HCT116 (cell line): Measurements from ENCODE around the gene PACRG. TPM values are rescaled to one million over a fixed set of nuclear protein-coding genes. Genes with fewer than 3 reads are reported as not detected.

Experiments used
- ATAC-seq: fragments of 200-7000 bp; cut with Tn5 transposase; 2 replicates; pipeline ENCODE4 v1.9.1; 2020; ENCODE audit warnings: mild to moderate bottlenecking, moderate library complexity
- BruUV-seq: library from RNA; stranded (reverse); fragments of 400-500 nt; replicated peaks from 2 replicates; lab custom pipeline; 2021; lab: Mats Ljungman, UMichigan
- CTCF ChIA-PET: fragments of 300-600 bp; sonication (Branson Sonifier 250); formaldehyde crosslinking; loops from one replicate; lab custom pipeline; 2021; ENCODE audit warnings: antibody characterized with exemption; lab: Charles Lee
- POLR2A ChIA-PET: fragments of 300-600, 350-600 bp; sonication (Branson Sonifier 250); formaldehyde crosslinking; loops from one replicate; lab custom pipeline; 2021; ENCODE audit warnings: antibody characterized with exemption; lab: Charles Lee
- RAD21 ChIA-PET, 2 experiments: fragments of 300-600 bp; sonication (Branson Sonifier 250); formaldehyde crosslinking; loops; one replicate each; lab custom pipeline; 2023; ENCODE audit warnings: low total read pairs in 2 of 2; ENCODE audit not compliant: uncharacterized antibody in 2 of 2, unreplicated experiment in 2 of 2, low non-redundant PET in 1 of 2; lab: Charles Lee
- DNase-seq: peaks from one replicate; pipeline ENCODE4 v3.0.0-alpha.2; 2010; ENCODE audit warnings: low read depth, low spot score
- H2AFZ ChIP-seq: fragments of 200-600 bp; shearing (Covaris generic), sonication (generic); 2 replicates; pipeline ENCODE4 v1.6.1; 2017; ENCODE audit warnings: low read depth, mixed run types, mixed read lengths, antibody characterized with exemption, low read length; ENCODE audit not compliant: poor library complexity, severe bottlenecking
- H3K27ac ChIP-seq: 2 replicates; pipeline ENCODE4 v1.5.1; 2012; ENCODE audit warnings: low read depth, low read length
- H3K27me3 ChIP-seq: fragments of 200-600 bp; sonication (generic); 2 replicates; pipeline ENCODE4 v1.6.1; 2016; ENCODE audit warnings: mixed run types, low read length, mixed read lengths; ENCODE audit not compliant: insufficient read depth
- H3K36me3 ChIP-seq, 2 experiments: fragments of 200-500 bp in 1 of 2; fragments of 200-600 bp in 1 of 2; sonication (Bioruptor generic) in 1 of 2; sonication (generic) in 1 of 2; 2 replicates each; pipeline versions ENCODE4 v1.5.1 to v1.6.1; 2014 to 2016; ENCODE audit warnings: low read length in 2 of 2, inconsistent platforms in 1 of 2, mixed read lengths in 1 of 2, mixed run types in 1 of 2; ENCODE audit not compliant: insufficient read depth in 2 of 2, control insufficient read depth in 1 of 2
- H3K4me1 ChIP-seq, 2 experiments: fragments of 200-600 bp in 1 of 2; sonication (generic) in 1 of 2; 2 replicates each; pipeline versions ENCODE4 v1.5.1 to v1.6.1; 2012 to 2017; ENCODE audit warnings: low read length in 2 of 2, inconsistent platforms in 1 of 2, mild to moderate bottlenecking in 1 of 2, mixed read lengths in 1 of 2, mixed run types in 1 of 2, moderate library complexity in 1 of 2; ENCODE audit not compliant: insufficient read depth in 2 of 2, control insufficient read depth in 1 of 2
- H3K4me2 ChIP-seq: fragments of 200-600 bp; sonication (generic); 2 replicates; pipeline ENCODE4 v1.6.1; 2017; ENCODE audit warnings: mixed run types, low read length, mixed read lengths
- H3K4me3 ChIP-seq, 2 experiments: fragments of 200-600 bp in 1 of 2; sonication (generic) in 1 of 2; replicated peaks in 1 of 2; 2 replicates each; pipeline ENCODE4 v1.5.1; 2011 to 2016; ENCODE audit warnings: low read length in 2 of 2, control low read depth in 1 of 2, low read depth in 1 of 2, mild to moderate bottlenecking in 1 of 2, mixed read lengths in 1 of 2, mixed run types in 1 of 2
- H3K79me2 ChIP-seq: fragments of 200-600 bp; sonication (generic); 2 replicates; pipeline ENCODE4 v1.6.1; 2017; ENCODE audit warnings: mild to moderate bottlenecking, mixed run types, low read length, moderate library complexity, mixed read lengths; ENCODE audit not compliant: insufficient read depth
- H3K9ac ChIP-seq: fragments of 200-600 bp; sonication (generic); 2 replicates; pipeline ENCODE4 v1.6.1; 2016; ENCODE audit warnings: low read length, mixed read lengths
- H3K9me2 ChIP-seq: fragments of 200-600 bp; sonication (generic), shearing (Covaris generic); 2 replicates; pipeline ENCODE4 v1.6.1; 2017; ENCODE audit warnings: mixed run types, mild to moderate bottlenecking, moderate library complexity; ENCODE audit not compliant: insufficient read depth
- H3K9me3 ChIP-seq, 2 experiments: fragments of 200-500 bp in 1 of 2; fragments of 200-600 bp in 1 of 2; sonication (Bioruptor generic) in 1 of 2; sonication (generic) in 1 of 2; 2 replicates each; pipeline ENCODE4 v1.6.1; 2014 to 2017; ENCODE audit warnings: low read length in 2 of 2, mixed read lengths in 2 of 2, inconsistent platforms in 1 of 2, low read depth in 1 of 2, mild to moderate bottlenecking in 1 of 2, mixed run types in 1 of 2, moderate library complexity in 1 of 2; ENCODE audit not compliant: control insufficient read depth in 1 of 2, insufficient read depth in 1 of 2
- H4K20me1 ChIP-seq: fragments of 200-600 bp; sonication (generic), shearing (Covaris generic); 2 replicates; pipeline ENCODE4 v1.6.1; 2017; ENCODE audit warnings: mixed run types, mild to moderate bottlenecking, moderate library complexity; ENCODE audit not compliant: insufficient read depth
- CEBPB ChIP-seq: IDR thresholded peaks from 2 replicates; pipeline ENCODE4 v1.6.1; 2012; ENCODE audit warnings: low read depth
- EGR1 ChIP-seq: IDR thresholded peaks from 2 replicates; pipeline ENCODE4 v1.6.1; 2012; ENCODE audit warnings: low read depth
- EZH2phosphoT487 ChIP-seq: fragments of 200-600 bp; IDR thresholded peaks from 2 replicates; pipeline ENCODE4 v1.6.1; 2018; ENCODE audit warnings: antibody characterized with exemption, borderline replicate concordance
- FOSL1 ChIP-seq: IDR thresholded peaks from 2 replicates; pipeline ENCODE4 v1.6.1; 2012; ENCODE audit warnings: low read depth
- JUND ChIP-seq: IDR thresholded peaks from 2 replicates; pipeline ENCODE4 v1.6.1; 2012
- POLR2A ChIP-seq: IDR thresholded peaks from 2 replicates; pipeline ENCODE4 v1.7.0; 2011; ENCODE audit warnings: borderline replicate concordance; ENCODE audit not compliant: insufficient read depth, insufficient read length; ENCODE audit errors: extremely low read depth
- POLR2AphosphoS5 ChIP-seq: IDR thresholded peaks from 2 replicates; pipeline ENCODE4 v1.6.1; 2011; ENCODE audit warnings: mild to moderate bottlenecking, low read depth, low read length, moderate library complexity
- RAD21 ChIP-seq: IDR thresholded peaks from 2 replicates; pipeline ENCODE4 v1.6.1; 2012; ENCODE audit warnings: low read depth, mild to moderate bottlenecking
- SIN3A ChIP-seq: IDR thresholded peaks from 2 replicates; pipeline ENCODE4 v1.6.1; 2012; ENCODE audit warnings: low read depth
- SP1 ChIP-seq: IDR thresholded peaks from 2 replicates; pipeline ENCODE4 v1.6.1; 2012; ENCODE audit warnings: low read depth
- TCF7L2 ChIP-seq: IDR thresholded peaks from 2 replicates; pipeline ENCODE4 v1.7.0; 2011; ENCODE audit warnings: borderline replicate concordance, inconsistent platforms; ENCODE audit not compliant: insufficient read depth, insufficient read length; ENCODE audit errors: extremely low read depth
- YY1 ChIP-seq: IDR thresholded peaks from 2 replicates; pipeline ENCODE4 v1.6.1; 2011; ENCODE audit warnings: low read length, low read depth, moderate library complexity, mild to moderate bottlenecking; ENCODE audit not compliant: insufficient replicate concordance; ENCODE audit errors: extremely low read depth
- ZFX ChIP-seq: fragments of 450-650 bp; IDR thresholded peaks from 2 replicates; pipeline ENCODE4 v1.6.1; 2017
- ZNF274 ChIP-seq: fragments of 200-500 bp; sonication (Bioruptor generic); IDR thresholded peaks from 2 replicates; pipeline ENCODE4 v1.6.1; 2014; ENCODE audit warnings: mild to moderate bottlenecking, low read depth, low read length, inconsistent platforms
- intact Hi-C: fragments of 100-400 bp; cut with micrococcal nuclease; formaldehyde crosslinking; loops from 2 replicates; pipeline ENCODE4 v1.10.0; 2022
- total RNA-seq: library from RNA; stranded (reverse); gene quantifications from one replicate; pipeline ENCODE4 v1.2.1, GENCODE V29; 2021; ENCODE audit not compliant: unreplicated experiment
- TF ChIP-seq, protein P1 (sequence below): IDR thresholded peaks from 2 replicates; pipeline ENCODE4 v1.6.1; 2012; ENCODE audit warnings: low read depth

PACRG gene
- total RNA-seq, 1 experiment from 2014 or later = 0.71 TPM

DNA sequence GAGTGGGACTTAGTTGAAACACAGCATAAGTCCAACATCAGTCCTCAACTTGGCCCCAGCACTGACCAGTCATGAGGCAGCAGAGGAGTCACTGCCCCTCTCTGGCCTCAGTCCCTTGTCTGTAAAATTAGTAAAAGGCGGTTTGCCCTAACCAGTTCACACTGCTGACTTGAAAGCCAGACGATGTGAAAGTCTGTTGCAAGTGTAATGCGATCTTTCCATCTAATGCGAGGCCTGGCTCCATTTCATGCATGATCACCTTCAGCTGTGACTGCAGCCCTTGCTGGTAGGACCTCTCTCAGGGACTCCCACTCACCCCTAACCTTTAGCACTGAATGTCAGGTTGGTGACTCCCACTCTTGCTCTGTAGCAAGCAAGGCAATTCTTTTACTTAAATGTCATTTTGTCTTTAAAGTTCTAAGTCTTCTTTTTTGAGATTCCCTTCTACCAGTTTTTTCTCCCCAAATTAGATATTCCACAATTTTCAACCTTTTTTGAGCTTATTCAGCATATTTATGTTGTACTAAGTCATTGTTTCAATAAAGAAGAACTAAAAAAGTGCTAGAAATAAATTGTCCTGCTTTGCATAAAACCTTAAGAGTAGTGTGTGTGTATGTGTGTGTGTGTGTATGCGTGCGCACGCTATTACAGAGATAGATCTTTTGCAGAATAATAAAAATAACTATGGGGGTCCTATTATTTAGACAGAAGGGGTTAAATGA, 245.5 kb downstream of the PACRG start:
- intact Hi-C loops = no loop called here
- Histone ChIP-seq H2AFZ (no peak overlapping the region), H3K4me2 (no peak overlapping the region), H3K36me3 (no peaks in the 10 kb centered on the region), H3K79me2 (no peaks in the 10 kb centered on the region), H3K27me3 (no peaks in the 10 kb centered on the region), H3K9me3 (no peaks in the 10 kb centered on the region), H4K20me1 (no peaks in the 10 kb centered on the region), H3K4me3 (no peak overlapping the region), H3K27ac (no peak overlapping the region), H3K4me1 (no peaks in the 10 kb centered on the region), H3K9me2 (no peaks in the 10 kb centered on the region), H3K9ac (no peak overlapping the region)
- POLR2A ChIA-PET = no interaction called here
- TF ChIP-seq CEBPB (no peak), JUND (no peak), EGR1 (no peak), RAD21 (no peak), ZFX (no peak), POLR2A (no peak), SP1 (no peak), FOSL1 (no peak), TCF7L2 (no peak), EZH2phosphoT487 (no peak), SIN3A (no peak), POLR2AphosphoS5 (no peak), YY1 (no peak), ZNF274 (no peak)
- TF ChIP-seq, protein P1, sequence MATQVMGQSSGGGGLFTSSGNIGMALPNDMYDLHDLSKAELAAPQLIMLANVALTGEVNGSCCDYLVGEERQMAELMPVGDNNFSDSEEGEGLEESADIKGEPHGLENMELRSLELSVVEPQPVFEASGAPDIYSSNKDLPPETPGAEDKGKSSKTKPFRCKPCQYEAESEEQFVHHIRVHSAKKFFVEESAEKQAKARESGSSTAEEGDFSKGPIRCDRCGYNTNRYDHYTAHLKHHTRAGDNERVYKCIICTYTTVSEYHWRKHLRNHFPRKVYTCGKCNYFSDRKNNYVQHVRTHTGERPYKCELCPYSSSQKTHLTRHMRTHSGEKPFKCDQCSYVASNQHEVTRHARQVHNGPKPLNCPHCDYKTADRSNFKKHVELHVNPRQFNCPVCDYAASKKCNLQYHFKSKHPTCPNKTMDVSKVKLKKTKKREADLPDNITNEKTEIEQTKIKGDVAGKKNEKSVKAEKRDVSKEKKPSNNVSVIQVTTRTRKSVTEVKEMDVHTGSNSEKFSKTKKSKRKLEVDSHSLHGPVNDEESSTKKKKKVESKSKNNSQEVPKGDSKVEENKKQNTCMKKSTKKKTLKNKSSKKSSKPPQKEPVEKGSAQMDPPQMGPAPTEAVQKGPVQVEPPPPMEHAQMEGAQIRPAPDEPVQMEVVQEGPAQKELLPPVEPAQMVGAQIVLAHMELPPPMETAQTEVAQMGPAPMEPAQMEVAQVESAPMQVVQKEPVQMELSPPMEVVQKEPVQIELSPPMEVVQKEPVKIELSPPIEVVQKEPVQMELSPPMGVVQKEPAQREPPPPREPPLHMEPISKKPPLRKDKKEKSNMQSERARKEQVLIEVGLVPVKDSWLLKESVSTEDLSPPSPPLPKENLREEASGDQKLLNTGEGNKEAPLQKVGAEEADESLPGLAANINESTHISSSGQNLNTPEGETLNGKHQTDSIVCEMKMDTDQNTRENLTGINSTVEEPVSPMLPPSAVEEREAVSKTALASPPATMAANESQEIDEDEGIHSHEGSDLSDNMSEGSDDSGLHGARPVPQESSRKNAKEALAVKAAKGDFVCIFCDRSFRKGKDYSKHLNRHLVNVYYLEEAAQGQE = no peak
- no TSS peak for BruUV-seq
- no peak for ATAC-seq
- RAD21 ChIA-PET = no interaction called here
- CTCF ChIA-PET = no interaction called here
- no peak for DNase-seq
